ENCODE data around the gene KRT35.
A peak's percentile ranks its signal among the peaks of the same experiment; 100 is the strongest.

KRT35 gene

GRCh38 chr17:41511716-41512115 lies 30.8 kb upstream of the KRT35 start:
- no peak for DNase-seq (ENCODE audit: low spot score)

GRCh38 chr17:41511116-41511515 lies 30.2 kb upstream of the KRT35 start:
- DNase-seq (ENCODE audit: low spot score): no peak

GRCh38 chr17:41510251-41511065 lies 29.5 kb upstream of the KRT35 start:
- no peak for DNase-seq (ENCODE audit: low spot score)

GRCh38 chr17:41507315-41507880 lies 26.4 kb upstream of the KRT35 start:
- DNase-seq (ENCODE audit: low spot score): no peak

- DNase-seq (ENCODE audit: low spot score): no peak
These were observed 25.1 kb upstream of the KRT35 start for GRCh38 chr17:41505809-41506767.

GRCh38 chr17:41505007-41505808 lies 24.3 kb upstream of the KRT35 start, which contains the start of gene KRT13:
KRT13 (minus strand) TSS chr17:41505612; CDS start chr17:41505550, 62 bp downstream.
- no peak for DNase-seq (ENCODE audit: low spot score)

- no peak for DNase-seq (ENCODE audit: low spot score)
These were observed 23.5 kb upstream of the KRT35 start for GRCh38 chr17:41504246-41504977.

GRCh38 chr17:41503202-41503601 lies 22.3 kb upstream of the KRT35 start:
- DNase-seq (ENCODE audit: low spot score): no peak

GRCh38 chr17:41500131-41500911 lies 19.4 kb upstream of the KRT35 start:
- no peak for DNase-seq (ENCODE audit: low spot score)

- no peak for DNase-seq (ENCODE audit: low spot score)
These were observed 18.8 kb upstream of the KRT35 start for GRCh38 chr17:41499714-41500113.

GRCh38 chr17:41498276-41498675 lies 17.3 kb upstream of the KRT35 start:
- no peak for DNase-seq (ENCODE audit: low spot score)

GRCh38 chr17:41496803-41497484 lies 16.0 kb upstream of the KRT35 start:
- peak; percentile 53 for DNase-seq (ENCODE audit: low spot score)

GRCh38 chr17:41494524-41494923 lies 13.6 kb upstream of the KRT35 start:
- DNase-seq (ENCODE audit: low spot score): no peak

GRCh38 chr17:41492771-41493170 lies 11.8 kb upstream of the KRT35 start:
- no peak for DNase-seq (ENCODE audit: low spot score)

GRCh38 chr17:41492351-41492750 lies 11.4 kb upstream of the KRT35 start:
- no peak for DNase-seq (ENCODE audit: low spot score)

GRCh38 chr17:41491476-41491875 lies 10.5 kb upstream of the KRT35 start:
- DNase-seq (ENCODE audit: low spot score): no peak

- no peak for DNase-seq (ENCODE audit: low spot score)
These were observed 9.3 kb upstream of the KRT35 start for GRCh38 chr17:41490000-41490990.

- DNase-seq (ENCODE audit: low spot score): no peak
These were observed 8.6 kb upstream of the KRT35 start, which contains the start of gene KRT36 for GRCh38 chr17:41489531-41489930. KRT36 (minus strand) TSS chr17:41489910; CDS start chr17:41489864, 46 bp downstream.

All from CD4-positive, alpha-beta T cell treated with Interleukin-2 at 100 ng/mL for 4 hours (primary cell).